Stimulated activated naive CD8-positive, alpha-beta T cell treated with anti-CD3 and anti-CD28 coated beads, Interleukin-15, amount 100 ng/mL, for 72 hours (primary cell): ENCODE data around the gene DNAH10.

Source experiments
- ATAC-seq: fragments of 150-1000 bp; cut with Tn5 transposase; 2 replicates; pipeline ENCODE4 v1.10.0; 2021; ENCODE audit warnings: mild to moderate bottlenecking, moderate library complexity
- DNase-seq, 2 donors: peaks; one replicate each; pipeline ENCODE4 v3.0.0; 2021 to 2022
- H3K27ac Mint-ChIP-seq, 2 donors: one replicate each; pipeline ENCODE4 v1.8.0; 2022; ENCODE audit warnings: mild to moderate bottlenecking in 2 of 2, mixed read lengths in 2 of 2, moderate library complexity in 2 of 2
- H3K27me3 Mint-ChIP-seq: one replicate; pipeline ENCODE4 v1.8.0; 2022; ENCODE audit warnings: mixed read lengths
- H3K4me1 Mint-ChIP-seq: one replicate; pipeline ENCODE4 v1.8.0; 2022; ENCODE audit warnings: mild to moderate bottlenecking, mixed read lengths
- H3K4me3 Mint-ChIP-seq, 2 donors: one replicate each; pipeline ENCODE4 v1.8.0; 2022; ENCODE audit warnings: mild to moderate bottlenecking in 2 of 2, mixed read lengths in 2 of 2, moderate library complexity in 1 of 2
- H3K9me3 Mint-ChIP-seq, 2 donors: one replicate each; pipeline ENCODE4 v1.8.0; 2022; ENCODE audit warnings: mixed read lengths in 2 of 2

DNAH10 gene

DNA sequence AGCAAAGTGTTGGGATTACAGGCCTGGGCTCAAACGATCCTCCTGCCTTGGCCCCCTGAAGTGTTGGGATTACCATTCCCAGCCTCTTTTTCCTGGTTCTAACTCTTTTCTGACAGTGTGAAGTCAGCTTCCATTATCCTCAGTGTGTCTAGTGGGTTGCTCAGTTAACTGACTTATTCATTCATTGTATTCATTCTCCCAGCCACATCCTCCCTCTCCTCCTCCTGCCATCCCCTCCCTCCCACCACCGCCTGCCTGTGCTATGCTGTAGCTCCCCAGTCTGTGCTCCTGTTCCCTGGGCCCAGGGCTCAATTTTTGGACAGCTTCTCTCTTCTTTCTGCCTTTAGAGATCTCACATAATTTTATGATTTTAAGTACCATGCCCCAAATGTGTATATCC, 30.5 kb upstream of the DNAH10 start:
- no peak for ATAC-seq
- Mint-ChIP-seq H3K27ac (peak overlapping the region in 1 of 2 donors; percentile 28), H3K4me3 (no peak overlapping the region), H3K9me3 (no peaks in the 10 kb centered on the region), H3K4me1 (peaks cover 15% of the 10 kb centered on the region), H3K27me3 (no peaks in the 10 kb centered on the region)
- no peak for DNase-seq

DNA sequence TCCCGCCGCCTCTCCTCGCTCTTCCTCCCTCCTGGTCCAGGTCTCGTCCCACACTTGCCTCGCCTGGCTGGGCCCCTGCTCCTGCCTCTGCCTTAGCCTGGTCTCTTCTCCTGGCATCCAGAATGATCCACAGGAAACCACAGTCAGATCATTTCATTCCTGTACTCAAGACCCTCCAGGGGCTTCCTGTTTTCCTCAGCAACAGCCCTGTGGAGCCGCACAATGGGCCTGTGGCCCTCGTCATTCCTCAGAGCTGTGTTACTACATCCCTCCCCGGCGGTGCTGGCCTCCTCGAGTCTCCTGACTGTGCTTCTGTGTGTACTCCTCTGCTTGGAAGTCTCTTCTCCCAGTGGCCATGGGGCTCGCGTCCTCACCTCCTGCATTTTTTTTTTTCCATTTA, 29.9 kb upstream of the DNAH10 start:
- no peaks in the 10 kb centered on the region for H3K9me3 Mint-ChIP-seq
- H3K4me3 Mint-ChIP-seq, result no peak overlapping the region
- H3K27me3 Mint-ChIP-seq, result no peaks in the 10 kb centered on the region
- DNase-seq (no peak), ATAC-seq (no peak)
- H3K27ac Mint-ChIP-seq, result peak overlapping the region; percentile 28 to 37
- peaks cover 19% of the 10 kb centered on the region for H3K4me1 Mint-ChIP-seq

GRCh38 chr12:123733229-123733628, 28.9 kb upstream of the DNAH10 start:
- ATAC-seq, result no peak

DNA sequence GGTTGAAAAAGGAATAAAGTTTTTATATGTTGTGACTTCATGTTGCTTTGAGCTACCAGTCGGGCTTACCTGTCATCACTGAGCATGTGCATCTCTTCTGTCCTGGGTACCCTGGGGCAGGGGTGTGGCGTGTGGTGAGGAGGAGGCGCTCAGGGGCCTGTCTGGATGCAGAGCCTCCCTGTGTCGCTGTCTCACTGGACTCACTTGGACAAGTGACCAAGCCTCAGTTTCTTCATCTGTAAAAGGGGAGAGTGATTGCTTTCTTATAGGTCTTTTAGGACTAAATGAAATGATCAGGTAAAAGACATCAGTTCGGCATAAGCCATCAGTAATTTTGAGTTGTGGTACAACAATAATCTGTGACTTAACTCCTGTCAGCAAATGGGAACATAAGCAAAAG, 27.8 kb upstream of the DNAH10 start:
- DNase-seq (no peak), ATAC-seq (no peak)
- Mint-ChIP-seq H3K27ac (no peak overlapping the region), H3K4me3 (no peak overlapping the region), H3K27me3 (no peaks in the 10 kb centered on the region), H3K9me3 (no peaks in the 10 kb centered on the region), H3K4me1 (peaks cover 20% of the 10 kb centered on the region)

More at GRCh38 chr12:123733229-123733628, 28.9 kb upstream of the DNAH10 start:
- DNase-seq, result no peak
- peaks cover 20% of the 10 kb centered on the region for H3K4me1 Mint-ChIP-seq
- H3K27me3 Mint-ChIP-seq, result no peaks in the 10 kb centered on the region
- no peak overlapping the region for H3K4me3 Mint-ChIP-seq
- no peaks in the 10 kb centered on the region for H3K9me3 Mint-ChIP-seq
- no peak overlapping the region for H3K27ac Mint-ChIP-seq

DNA sequence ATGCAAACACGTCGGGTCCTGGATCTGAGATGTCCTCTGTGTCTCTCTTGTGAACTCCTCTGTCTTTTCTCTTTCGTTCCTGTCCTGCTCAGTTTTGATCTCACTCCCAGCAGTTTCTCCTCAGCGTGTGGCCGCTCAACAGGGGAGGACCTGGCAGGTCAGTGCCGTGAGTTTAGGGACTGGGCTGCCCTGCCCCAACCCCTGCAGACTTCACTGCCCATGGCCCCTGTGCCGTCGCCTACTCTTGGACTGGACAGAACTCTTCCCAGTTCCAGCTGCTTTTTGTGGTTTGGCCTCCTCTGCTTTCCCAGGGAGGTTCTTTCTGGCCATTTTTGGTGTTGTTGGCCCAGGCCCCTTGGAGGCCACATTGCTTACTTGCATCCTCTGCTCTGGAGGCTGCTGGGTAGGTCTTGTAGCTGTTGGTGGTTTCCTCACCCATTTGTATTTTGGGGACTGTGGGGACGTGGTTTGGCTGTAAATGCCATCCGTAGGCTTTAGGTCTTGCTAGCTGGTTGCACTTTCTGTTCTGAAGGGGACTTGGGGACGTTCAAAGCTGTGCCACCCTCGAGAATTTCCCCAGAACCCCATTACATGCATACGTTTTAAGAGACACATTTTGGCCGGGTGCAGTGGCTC, 20.0 kb upstream of the DNAH10 start:
- H3K9me3 Mint-ChIP-seq, result no peaks in the 10 kb centered on the region
- H3K4me1 Mint-ChIP-seq, result peaks cover 27% of the 10 kb centered on the region
- H3K4me3 Mint-ChIP-seq, result peak overlapping the region; percentile 48 to 76
- ATAC-seq (peak; percentile 96), DNase-seq (peak; percentile 39 to 52)
- peak overlapping the region; percentile 91 to 94 for H3K27ac Mint-ChIP-seq
- H3K27me3 Mint-ChIP-seq, result no peaks in the 10 kb centered on the region

- H3K4me3 Mint-ChIP-seq, result peak overlapping the region; percentile 37 to 61
- DNase-seq, result no peak
- H3K27ac Mint-ChIP-seq, result peak overlapping the region; percentile 91 to 96
- H3K27me3 Mint-ChIP-seq, result no peaks in the 10 kb centered on the region
- no peaks in the 10 kb centered on the region for H3K9me3 Mint-ChIP-seq
- no peak for ATAC-seq
- peaks cover 32% of the 10 kb centered on the region for H3K4me1 Mint-ChIP-seq
Measured at GRCh38 chr12:123743002-123743401, 19.1 kb upstream of the DNAH10 start.

- ATAC-seq, result no peak
- Mint-ChIP-seq H3K4me1 (peaks cover 32% of the 10 kb centered on the region), H3K27ac (no peak overlapping the region), H3K9me3 (no peaks in the 10 kb centered on the region), H3K27me3 (no peaks in the 10 kb centered on the region), H3K4me3 (no peak overlapping the region)
- DNase-seq, result no peak
Measured at GRCh38 chr12:123744836-123745235, 17.3 kb upstream of the DNAH10 start.

GRCh38 chr12:123747309-123747708, 14.8 kb upstream of the DNAH10 start:
- H3K27ac Mint-ChIP-seq, result no peak overlapping the region
- peaks cover 24% of the 10 kb centered on the region for H3K4me1 Mint-ChIP-seq
- no peak for DNase-seq
- H3K9me3 Mint-ChIP-seq, result no peaks in the 10 kb centered on the region
- ATAC-seq, result no peak
- H3K4me3 Mint-ChIP-seq, result no peak overlapping the region
- no peaks in the 10 kb centered on the region for H3K27me3 Mint-ChIP-seq

DNA sequence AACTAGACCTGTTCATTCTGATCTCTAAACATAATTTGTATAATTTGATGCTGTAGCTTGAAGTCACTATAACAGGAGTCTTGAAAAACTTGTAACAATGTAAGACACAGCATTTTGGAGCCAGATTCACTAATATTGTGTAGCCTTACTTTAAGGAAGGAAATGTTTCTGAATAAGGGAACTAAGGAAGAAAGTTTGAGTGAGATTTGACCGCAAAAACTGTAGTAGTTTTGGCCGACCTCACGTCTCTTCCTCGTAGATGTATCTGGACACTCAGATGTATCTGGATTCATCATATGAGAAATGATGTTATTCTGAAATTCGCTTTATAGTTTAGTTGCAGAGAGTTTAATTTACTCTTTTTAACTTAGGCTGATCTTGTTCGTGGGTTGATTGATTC, 13.9 kb upstream of the DNAH10 start:
- ATAC-seq (no peak), DNase-seq (no peak)
- H3K4me3 Mint-ChIP-seq, result no peak overlapping the region
- H3K27me3 Mint-ChIP-seq, result no peaks in the 10 kb centered on the region
- no peaks in the 10 kb centered on the region for H3K9me3 Mint-ChIP-seq
- H3K4me1 Mint-ChIP-seq, result peaks cover 16% of the 10 kb centered on the region
- no peak overlapping the region for H3K27ac Mint-ChIP-seq

GRCh38 chr12:123748661-123749060, 13.4 kb upstream of the DNAH10 start:
- Mint-ChIP-seq H3K4me1 (peaks cover 13% of the 10 kb centered on the region), H3K9me3 (no peaks in the 10 kb centered on the region), H3K27me3 (no peaks in the 10 kb centered on the region), H3K4me3 (no peak overlapping the region), H3K27ac (no peak overlapping the region)
- ATAC-seq (no peak), DNase-seq (no peak)

- H3K27ac Mint-ChIP-seq, result no peak overlapping the region
- no peak for DNase-seq
- ATAC-seq, result no peak
- H3K4me1 Mint-ChIP-seq, result peaks cover 13% of the 10 kb centered on the region
- H3K4me3 Mint-ChIP-seq, result no peak overlapping the region
- no peaks in the 10 kb centered on the region for H3K27me3 Mint-ChIP-seq
- no peaks in the 10 kb centered on the region for H3K9me3 Mint-ChIP-seq
Measured at GRCh38 chr12:123749355-123749754, 12.7 kb upstream of the DNAH10 start.

DNA sequence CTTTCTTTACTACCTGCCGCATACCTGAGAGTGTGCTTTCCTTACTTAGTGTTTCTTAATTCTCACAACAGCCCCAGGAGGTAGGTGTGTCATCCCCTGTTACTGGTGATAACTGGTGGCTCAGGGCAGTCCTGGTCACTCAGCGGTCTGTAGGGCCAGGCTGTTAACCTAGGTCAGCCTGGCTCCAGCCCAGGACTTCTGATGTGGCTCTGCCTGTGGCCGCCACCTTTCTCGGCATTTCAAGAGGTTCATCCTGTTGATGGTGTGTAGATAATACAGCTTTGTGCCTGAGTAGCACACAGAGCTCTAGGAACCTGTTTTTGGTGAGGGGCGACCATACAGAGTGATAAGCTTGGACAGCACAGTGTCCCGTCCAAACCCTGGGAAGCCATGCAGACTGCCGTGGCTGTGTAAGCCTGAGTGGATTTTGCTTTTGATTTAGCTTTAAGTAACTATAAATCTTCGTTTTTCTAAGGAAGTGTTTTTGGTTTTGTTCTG, 11.9 kb upstream of the DNAH10 start:
- ATAC-seq (no peak), DNase-seq (no peak)
- Mint-ChIP-seq H3K4me1 (peaks cover 13% of the 10 kb centered on the region), H3K27me3 (no peaks in the 10 kb centered on the region), H3K4me3 (no peak overlapping the region), H3K27ac (no peak overlapping the region), H3K9me3 (no peaks in the 10 kb centered on the region)

DNA sequence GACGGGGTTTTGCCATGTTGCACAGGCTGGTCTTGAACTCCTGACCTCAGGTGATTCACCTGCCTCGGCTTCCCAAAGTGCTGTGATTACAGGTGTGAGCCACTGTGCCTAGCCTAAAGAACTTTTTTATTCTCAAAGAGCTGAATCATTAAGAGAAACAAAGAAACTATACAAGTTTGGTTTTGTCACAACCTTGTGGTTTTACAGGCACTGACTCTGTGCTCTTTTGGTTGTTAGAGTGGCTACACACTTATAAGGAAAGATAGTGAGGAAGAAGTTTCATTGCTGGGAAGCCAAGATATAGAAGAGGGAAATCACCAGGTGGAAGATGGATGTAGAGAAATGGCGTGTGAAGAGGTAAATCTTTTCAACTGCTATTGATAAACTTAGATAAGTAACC, 10.1 kb upstream of the DNAH10 start:
- no peak for DNase-seq
- no peaks in the 10 kb centered on the region for H3K9me3 Mint-ChIP-seq
- no peaks in the 10 kb centered on the region for H3K27me3 Mint-ChIP-seq
- no peak overlapping the region for H3K27ac Mint-ChIP-seq
- peaks cover 8% of the 10 kb centered on the region for H3K4me1 Mint-ChIP-seq
- ATAC-seq, result no peak
- no peak overlapping the region for H3K4me3 Mint-ChIP-seq

GRCh38 chr12:123754041-123754772, 7.9 kb upstream of the DNAH10 start:
- no peak overlapping the region for H3K4me3 Mint-ChIP-seq
- no peak for ATAC-seq

DNA sequence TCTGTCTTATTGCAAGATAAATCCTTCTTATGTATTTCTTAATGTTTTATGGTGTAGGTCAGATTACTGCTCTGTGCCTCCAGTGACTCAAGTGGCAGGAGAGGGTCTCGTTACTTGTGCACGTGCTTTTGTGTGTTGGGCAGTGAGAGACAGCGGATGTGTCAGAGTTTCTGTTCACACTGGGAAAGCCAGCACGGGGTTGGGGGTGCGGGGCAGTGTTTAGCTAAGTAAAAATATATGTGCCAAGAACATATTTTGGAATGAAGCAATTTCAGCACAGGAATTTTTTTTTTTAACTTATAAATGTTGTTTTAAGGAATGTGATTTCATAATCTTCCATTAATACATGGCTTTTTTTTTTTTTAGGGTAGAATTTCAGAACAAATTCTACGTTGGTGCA, 4.5 kb upstream of the DNAH10 start:
- no peak overlapping the region for H3K4me3 Mint-ChIP-seq
- no peak for DNase-seq

More at GRCh38 chr12:123754041-123754772, 7.9 kb upstream of the DNAH10 start:
- no peak for DNase-seq
- H3K4me1 Mint-ChIP-seq, result no peaks in the 10 kb centered on the region
- H3K27ac Mint-ChIP-seq, result no peak overlapping the region
- H3K27me3 Mint-ChIP-seq, result no peaks in the 10 kb centered on the region
- no peaks in the 10 kb centered on the region for H3K9me3 Mint-ChIP-seq

DNA sequence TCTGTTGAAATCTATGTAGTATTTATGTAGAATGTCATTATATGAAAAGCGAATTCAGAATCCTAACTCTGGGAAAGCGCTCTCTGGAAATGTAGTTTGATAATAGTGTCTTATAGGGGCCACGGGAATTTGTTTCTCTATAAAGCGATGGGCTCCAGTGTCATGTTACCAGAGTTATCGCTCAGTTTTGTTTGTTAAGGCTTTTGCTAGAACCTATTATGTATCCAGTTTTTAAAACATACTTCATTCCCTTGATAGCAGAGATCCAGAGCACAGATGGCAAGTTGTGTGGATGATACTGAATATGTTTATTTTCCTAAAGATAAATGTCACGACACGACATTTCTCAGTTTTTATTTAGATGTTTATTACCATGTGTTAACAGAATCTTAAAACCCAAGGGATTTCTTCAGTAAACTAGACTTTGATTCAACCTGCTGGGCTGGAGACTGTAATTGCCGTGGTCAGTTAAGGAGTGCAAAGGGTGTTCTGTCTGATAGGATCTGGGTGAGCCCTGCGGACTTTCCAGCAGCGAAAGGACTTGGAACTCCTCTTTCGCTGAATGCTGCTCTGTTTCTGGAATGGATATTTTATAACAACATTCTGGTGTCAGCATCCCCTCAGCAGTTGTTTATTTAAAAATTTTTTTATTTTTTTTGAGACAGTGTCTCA, 1.7 kb upstream of the DNAH10 start:
- DNase-seq (no peak), ATAC-seq (no peak)
- Mint-ChIP-seq H3K4me1 (peaks cover 8% of the 10 kb centered on the region), H3K27ac (no peak overlapping the region), H3K4me3 (no peak overlapping the region), H3K9me3 (no peaks in the 10 kb centered on the region), H3K27me3 (no peaks in the 10 kb centered on the region)

More for the DNA sequence above, 4.5 kb upstream of the DNAH10 start:
- H3K27ac Mint-ChIP-seq, result no peak overlapping the region
- no peak for ATAC-seq
- peaks cover 3% of the 10 kb centered on the region for H3K4me1 Mint-ChIP-seq
- no peaks in the 10 kb centered on the region for H3K27me3 Mint-ChIP-seq
- H3K9me3 Mint-ChIP-seq, result no peaks in the 10 kb centered on the region
